Measurements from ENCODE around the gene RBM33.
A peak's percentile ranks its signal among the peaks of the same experiment; 100 is the strongest.

The RBM33 gene

DNA sequence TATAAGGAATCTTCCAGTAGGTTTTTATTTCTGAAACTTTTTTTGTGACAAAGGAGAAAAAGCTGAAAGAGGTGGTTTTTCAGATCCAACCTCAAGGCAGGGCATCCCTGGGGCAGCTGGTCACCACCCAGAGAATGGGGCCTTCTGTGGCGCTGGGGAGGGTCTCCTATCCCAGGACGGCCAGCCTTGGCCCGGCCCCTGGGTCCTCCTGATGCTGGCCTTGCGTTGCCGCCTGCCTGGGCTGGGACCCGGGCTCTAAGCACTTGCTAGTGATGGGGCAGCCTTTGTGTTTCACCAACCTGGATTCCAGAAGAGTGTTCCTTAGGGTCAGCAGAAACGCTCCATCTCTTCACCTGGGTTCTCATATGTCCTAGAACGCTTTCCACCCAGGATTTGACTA, 151.5 kb downstream of the RBM33 start:
- no peak overlapping the region for H3K4me3 Mint-ChIP-seq
- peaks cover 32% of the 10 kb centered on the region for H3K27me3 Mint-ChIP-seq
- no peaks in the 10 kb centered on the region for H3K9me3 Mint-ChIP-seq
- ATAC-seq (no peak), DNase-seq (no peak)
- peak overlapping the region in 1 of 2 donors; percentile 57 for H3K27ac Mint-ChIP-seq
- H3K4me1 Mint-ChIP-seq, result peaks cover 7% of the 10 kb centered on the region

DNA sequence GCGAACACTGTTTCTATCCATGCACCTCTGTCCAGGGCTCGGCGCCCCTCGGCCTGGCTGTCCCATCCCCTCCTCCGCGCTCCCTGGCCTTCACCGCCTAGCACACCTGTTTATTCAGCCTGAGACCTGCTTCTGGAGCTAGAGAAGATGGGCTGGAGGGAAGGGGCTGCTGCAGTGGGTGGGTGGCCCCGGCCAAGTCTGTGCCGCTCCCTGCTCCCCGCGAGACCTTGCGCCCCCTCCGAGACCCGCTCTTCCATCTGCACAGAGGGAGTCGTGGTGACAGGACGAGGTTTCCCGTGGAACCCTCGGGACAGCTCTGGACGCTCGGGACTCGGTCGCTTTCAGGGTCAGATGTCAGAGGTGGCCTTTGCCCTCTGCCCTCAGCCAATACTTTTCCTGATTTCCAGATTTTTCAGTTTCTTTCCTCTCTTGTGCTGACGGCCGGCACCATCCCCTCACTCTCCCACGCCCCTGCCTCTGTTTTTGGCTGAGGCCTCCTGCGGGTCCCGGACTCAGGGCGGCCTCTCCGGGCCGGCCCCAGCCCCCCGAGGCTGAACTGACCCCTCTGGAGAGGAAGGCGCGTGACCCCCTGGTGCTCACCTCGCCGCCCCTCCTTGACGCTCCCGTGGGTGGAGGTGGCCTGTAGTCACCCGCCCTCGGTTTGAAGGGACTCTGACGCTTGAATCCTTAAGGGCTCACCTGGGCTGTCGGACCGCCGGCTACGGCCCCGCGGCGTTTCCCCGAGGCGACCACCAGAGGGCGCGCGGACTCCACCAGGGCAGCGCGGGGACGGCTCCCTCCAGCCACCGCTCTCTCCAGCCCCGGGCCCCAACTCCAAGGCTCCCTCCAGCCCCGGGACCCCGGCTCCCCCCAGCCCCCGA, 152.2 kb downstream of the RBM33 start:
- ATAC-seq (peak; percentile 76), DNase-seq (peak; percentile 70 to 73)
- no peaks in the 10 kb centered on the region for H3K9me3 Mint-ChIP-seq
- H3K27ac Mint-ChIP-seq, result no peak overlapping the region
- peaks cover 39% of the 10 kb centered on the region for H3K27me3 Mint-ChIP-seq
- H3K4me1 Mint-ChIP-seq, result peaks cover 7% of the 10 kb centered on the region
- no peak overlapping the region for H3K4me3 Mint-ChIP-seq

DNA sequence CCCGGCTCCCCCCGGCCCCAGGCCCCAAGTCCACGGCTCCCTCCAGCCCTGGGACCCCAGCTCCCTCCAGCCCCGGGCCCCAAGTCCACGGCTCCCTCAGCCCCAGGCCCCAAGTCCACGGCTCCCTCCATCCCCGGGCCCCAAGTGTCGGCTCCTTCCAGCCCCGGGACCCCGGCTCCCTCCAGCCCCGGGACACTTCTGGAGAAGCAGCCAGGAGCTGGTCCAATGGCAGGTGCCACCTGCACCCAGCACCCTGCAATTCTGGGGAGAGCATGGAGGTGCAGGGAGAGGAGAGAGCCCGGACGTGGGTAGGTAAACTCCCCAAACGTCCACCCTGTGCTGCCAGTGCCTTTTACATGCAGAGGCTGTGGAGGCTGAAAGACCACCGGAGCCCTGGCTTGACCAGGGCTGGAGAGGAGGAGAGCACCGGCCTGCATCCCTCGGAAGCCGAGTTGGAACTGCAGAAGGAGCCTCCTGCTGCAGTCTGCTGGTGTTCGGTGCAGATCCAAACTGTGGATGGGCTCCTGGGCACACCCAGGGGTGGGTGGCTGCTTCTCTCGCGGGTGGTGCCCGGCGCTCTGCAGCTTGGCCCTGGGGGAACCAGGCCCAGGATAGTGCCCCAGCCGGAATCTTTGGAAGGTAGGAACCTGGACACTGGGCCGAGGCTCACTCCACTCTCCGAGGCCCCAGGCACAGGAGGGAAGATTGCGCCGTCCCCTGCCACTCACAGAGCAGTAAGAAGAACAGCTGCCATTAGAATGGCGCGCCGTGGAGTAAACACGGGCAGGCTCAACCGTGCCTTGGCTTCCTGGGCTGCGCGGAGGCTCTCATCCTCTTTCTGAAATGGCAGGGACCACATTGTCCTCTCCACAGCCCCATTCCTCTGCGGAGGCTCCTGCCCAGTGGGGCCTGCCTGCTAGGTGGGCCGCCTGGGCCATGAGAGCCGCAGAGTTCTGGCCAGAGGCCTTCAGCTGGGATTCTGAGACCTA, 153.1 kb downstream of the RBM33 start:
- Mint-ChIP-seq H3K4me1 (peaks cover 7% of the 10 kb centered on the region), H3K27ac (no peak overlapping the region), H3K4me3 (no peak overlapping the region), H3K9me3 (no peaks in the 10 kb centered on the region), H3K27me3 (peaks cover 46% of the 10 kb centered on the region)
- DNase-seq, result no peak
- peak; percentile 60 for ATAC-seq

DNA sequence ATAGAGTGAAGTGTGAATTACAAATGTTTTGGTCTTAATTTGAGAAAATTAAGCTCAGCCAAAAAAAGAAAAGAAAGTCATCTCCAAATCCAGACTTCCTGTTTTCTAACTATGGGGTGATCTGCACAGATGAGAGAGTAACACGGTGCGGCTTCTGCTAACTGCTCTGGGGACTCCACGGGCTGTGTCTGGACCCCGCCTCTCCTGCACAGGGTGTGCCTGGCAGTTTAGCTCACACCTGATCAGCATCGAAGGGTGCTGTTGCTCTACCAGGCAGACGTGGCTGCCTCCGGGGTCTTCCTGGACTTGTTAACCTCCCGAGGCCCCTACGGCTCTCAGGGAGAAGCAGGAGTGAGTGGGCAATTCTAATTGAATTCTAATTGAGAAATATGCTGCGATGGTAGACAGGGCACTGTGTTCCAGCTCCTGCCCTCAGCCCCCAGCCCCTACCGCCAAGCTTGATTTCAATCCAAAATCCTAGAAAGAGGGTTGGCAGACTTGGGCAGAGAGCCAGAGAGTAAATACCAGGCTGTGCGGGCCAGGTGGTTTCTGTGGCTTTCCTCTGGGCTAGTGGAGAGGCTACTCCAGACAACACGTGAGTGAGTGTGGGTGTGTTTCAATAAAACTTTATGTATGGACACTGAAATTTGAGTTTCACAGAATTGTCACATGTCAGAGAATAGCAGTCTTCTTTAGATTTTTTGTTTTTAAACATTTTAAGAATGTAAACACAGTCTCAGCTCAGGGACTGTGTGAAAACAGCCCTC, 154.4 kb downstream of the RBM33 start:
- Mint-ChIP-seq H3K27ac (no peak overlapping the region), H3K27me3 (peaks cover 56% of the 10 kb centered on the region), H3K4me1 (peaks cover 14% of the 10 kb centered on the region), H3K4me3 (no peak overlapping the region), H3K9me3 (no peaks in the 10 kb centered on the region)
- DNase-seq (no peak), ATAC-seq (no peak)

DNA sequence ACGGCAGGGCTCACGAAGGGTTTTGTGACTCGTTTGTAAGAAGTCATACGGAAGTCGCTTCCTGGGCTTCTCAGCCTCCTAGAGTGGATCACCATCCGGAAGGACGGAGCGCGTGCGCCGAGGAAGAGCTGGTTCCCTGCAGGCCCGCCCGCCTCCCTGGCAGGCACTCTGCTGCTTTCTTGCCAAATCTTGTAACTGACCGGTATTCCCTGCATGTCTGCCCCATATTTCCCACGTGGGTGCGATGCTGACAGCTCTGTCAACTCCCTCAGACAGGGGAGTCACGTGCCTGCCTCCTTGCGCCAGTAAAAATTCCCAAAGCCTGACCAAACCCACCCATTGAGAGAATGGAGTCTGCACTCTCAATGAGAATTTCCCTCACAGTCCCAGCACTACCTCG, 155.1 kb downstream of the RBM33 start:
- Mint-ChIP-seq H3K4me1 (peaks cover 18% of the 10 kb centered on the region), H3K27me3 (peaks cover 63% of the 10 kb centered on the region), H3K27ac (no peak overlapping the region), H3K9me3 (no peaks in the 10 kb centered on the region), H3K4me3 (no peak overlapping the region)
- DNase-seq (no peak), ATAC-seq (no peak)

DNA sequence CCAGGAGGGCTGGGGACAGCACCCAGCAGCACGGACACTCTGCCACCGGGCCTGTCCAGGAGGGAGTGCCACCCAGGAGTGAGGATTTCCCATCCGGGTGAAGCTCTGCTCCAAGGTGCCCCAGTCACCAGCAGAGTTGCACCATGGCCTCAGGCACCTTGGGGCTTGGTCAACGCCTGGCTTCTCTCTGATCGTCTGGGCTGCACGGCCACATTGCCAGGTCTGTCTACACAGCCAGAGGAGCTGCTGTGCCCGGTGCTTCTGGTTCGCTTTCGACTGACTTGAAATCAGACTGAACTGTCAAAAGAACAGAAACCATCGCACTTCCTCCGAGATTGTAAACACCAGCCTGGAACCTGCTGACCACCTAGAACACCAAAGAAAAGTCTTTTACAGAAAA, 155.8 kb downstream of the RBM33 start:
- H3K9me3 Mint-ChIP-seq, result no peaks in the 10 kb centered on the region
- no peak overlapping the region for H3K4me3 Mint-ChIP-seq
- H3K27ac Mint-ChIP-seq, result no peak overlapping the region
- H3K27me3 Mint-ChIP-seq, result peaks cover 71% of the 10 kb centered on the region
- DNase-seq (no peak), ATAC-seq (no peak)
- peaks cover 21% of the 10 kb centered on the region for H3K4me1 Mint-ChIP-seq

DNA sequence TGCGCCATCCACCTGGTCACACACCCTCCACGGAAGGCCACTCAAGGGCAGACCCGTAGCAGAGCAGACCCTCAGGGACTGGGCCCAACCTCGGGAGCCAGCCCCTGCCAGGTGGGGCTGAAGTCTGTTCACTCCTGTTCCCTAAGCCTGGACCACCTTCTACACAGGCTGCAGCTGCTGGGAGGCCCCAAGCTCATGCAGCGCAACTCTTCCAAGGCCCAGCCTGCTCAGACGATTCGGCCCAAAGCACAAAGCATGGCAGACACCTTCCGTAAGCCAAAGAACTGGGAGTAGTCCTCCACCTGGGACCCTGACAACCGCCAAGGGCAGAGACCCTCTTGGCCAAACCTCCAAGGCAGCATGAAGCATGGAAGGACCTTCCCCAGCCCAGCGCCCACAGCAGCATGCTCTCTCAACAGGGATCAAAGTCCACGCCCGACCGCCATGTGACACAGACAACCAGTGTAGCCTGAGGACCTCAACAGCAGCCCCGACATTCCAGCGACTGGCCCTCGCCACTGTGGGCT, 156.3 kb downstream of the RBM33 start:
- H3K27me3 Mint-ChIP-seq, result peaks cover 72% of the 10 kb centered on the region
- H3K4me1 Mint-ChIP-seq, result peaks cover 21% of the 10 kb centered on the region
- H3K9me3 Mint-ChIP-seq, result no peaks in the 10 kb centered on the region
- no peak overlapping the region for H3K27ac Mint-ChIP-seq
- H3K4me3 Mint-ChIP-seq, result no peak overlapping the region
- ATAC-seq (no peak), DNase-seq (no peak)

DNA sequence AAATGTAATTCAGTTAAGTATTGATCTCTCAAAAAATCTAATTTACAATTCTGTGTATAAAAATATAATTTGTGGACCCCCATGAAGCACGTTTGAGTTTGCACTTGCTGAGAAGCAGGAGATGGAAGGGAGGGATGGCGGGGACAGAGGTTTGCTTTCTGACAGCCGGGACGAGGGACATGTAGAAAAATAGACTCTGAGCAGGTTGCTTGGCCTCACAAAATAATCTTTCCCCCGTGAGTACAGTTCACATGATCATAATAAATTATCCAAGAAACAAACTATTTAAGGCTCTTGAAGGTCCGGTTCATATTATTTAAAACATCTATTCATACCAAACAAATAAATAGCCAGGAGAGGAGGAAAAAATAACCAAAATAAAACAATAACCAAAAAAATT, 157.8 kb downstream of the RBM33 start:
- H3K4me1 Mint-ChIP-seq, result peaks cover 34% of the 10 kb centered on the region
- H3K27ac Mint-ChIP-seq, result no peak overlapping the region
- no peak overlapping the region for H3K4me3 Mint-ChIP-seq
- peaks cover 87% of the 10 kb centered on the region for H3K27me3 Mint-ChIP-seq
- H3K9me3 Mint-ChIP-seq, result no peaks in the 10 kb centered on the region
- no peak for DNase-seq
- ATAC-seq, result no peak

DNA sequence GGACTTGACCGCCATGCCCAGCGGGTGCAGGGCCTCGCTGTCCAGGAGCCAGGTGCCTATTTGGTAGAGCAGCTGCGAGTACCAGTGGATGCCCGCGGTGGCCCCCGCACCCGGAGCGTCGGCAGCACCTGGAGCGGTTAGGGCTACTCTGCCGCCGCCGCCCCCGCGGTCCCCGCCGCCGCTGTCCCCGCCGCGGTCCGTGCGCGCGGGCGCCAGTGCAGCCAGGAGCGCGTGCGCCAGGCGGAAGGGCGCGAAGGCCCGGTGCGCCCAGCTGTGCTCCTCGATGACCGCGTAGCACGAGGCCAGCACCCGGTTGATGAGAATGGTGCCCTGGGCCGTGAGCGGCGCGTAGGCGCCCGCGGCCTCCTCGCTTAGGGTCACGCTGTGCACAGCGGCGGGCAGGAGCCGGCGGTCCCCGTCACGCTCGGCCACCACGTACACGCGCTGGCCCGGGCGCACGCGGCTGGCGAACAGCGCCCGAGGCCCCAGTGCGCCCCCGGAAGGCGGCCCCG, 158.5 kb downstream of the RBM33 start:
- Mint-ChIP-seq H3K4me1 (peaks cover 40% of the 10 kb centered on the region), H3K27me3 (peaks cover 91% of the 10 kb centered on the region), H3K9me3 (no peaks in the 10 kb centered on the region), H3K27ac (no peak overlapping the region), H3K4me3 (peak overlapping the region in 1 of 2 donors; percentile 90)
- no peak for ATAC-seq
- DNase-seq, result no peak

DNA sequence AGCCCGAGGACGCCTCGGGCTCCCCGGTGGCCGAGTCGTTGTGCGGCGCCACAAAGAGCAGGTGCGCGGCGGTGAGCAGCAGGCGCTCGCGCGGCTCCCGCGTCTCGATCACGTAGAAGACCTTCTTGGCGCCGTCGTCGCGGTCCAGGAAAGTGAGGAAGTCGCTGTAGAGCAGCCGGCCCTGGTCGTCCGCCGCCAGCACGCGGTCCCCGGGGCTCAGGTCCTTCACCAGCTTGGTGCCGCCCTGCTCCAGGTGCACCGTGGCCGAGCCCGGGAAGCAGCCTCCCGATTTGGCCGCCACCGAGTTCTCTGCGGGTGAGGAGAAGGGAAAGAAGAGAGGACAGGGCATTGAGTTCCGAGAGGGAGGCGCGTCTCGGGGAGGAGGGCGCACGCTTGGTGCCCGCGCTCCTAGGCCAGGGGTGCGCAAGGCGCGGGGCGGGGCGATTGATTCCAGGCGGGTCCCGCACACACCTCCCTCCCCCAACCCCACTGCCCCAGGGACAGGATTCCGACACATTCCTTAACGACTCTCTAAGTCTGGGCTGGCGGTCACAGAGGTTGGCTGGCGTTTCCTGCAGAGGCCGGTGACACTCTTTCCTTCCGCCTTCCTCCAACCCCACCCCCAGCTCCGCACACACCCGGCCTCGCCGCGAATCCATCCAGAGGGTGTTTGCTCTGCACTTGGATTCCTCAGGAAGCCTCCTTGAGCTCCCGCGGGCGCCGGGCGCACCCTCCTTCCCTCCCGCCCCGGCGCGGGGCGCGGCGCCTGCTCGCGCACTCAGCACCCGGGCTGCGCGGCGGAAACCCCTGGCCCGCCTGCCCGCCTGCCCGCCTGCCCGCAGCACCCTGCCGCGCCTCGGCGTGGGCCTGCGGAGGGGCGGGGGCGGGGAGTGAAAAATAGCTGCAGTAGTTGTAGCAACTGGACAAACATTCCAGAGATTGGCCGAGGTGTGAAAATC, 159.2 kb downstream of the RBM33 start:
- Mint-ChIP-seq H3K27ac (no peak overlapping the region), H3K27me3 (peaks cover 91% of the 10 kb centered on the region), H3K9me3 (no peaks in the 10 kb centered on the region), H3K4me1 (peaks cover 40% of the 10 kb centered on the region), H3K4me3 (peak overlapping the region; percentile 82 to 90)
- ATAC-seq (no peak), DNase-seq (no peak)

DNA sequence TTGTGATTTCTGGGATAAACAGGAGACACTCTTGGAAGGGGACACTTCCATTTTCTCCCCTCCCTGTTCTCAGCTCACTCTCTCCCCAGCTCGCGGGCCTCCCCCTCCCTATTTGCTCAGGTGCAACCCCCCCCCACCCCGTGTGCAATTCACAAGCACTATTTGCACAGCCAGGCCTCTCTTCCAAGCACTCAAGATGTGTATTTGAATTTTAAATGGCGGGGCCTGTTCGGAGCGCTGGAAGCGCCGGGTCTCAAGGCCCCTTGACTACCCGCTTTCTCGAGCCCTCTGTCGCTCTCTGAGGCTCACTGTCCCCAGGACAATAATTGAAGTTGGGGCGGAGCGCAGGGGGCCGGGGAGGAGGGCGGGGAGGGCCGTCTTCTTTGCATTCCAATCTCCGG, 160.0 kb downstream of the RBM33 start:
- no peak overlapping the region for H3K27ac Mint-ChIP-seq
- H3K27me3 Mint-ChIP-seq, result peaks cover 91% of the 10 kb centered on the region

DNA sequence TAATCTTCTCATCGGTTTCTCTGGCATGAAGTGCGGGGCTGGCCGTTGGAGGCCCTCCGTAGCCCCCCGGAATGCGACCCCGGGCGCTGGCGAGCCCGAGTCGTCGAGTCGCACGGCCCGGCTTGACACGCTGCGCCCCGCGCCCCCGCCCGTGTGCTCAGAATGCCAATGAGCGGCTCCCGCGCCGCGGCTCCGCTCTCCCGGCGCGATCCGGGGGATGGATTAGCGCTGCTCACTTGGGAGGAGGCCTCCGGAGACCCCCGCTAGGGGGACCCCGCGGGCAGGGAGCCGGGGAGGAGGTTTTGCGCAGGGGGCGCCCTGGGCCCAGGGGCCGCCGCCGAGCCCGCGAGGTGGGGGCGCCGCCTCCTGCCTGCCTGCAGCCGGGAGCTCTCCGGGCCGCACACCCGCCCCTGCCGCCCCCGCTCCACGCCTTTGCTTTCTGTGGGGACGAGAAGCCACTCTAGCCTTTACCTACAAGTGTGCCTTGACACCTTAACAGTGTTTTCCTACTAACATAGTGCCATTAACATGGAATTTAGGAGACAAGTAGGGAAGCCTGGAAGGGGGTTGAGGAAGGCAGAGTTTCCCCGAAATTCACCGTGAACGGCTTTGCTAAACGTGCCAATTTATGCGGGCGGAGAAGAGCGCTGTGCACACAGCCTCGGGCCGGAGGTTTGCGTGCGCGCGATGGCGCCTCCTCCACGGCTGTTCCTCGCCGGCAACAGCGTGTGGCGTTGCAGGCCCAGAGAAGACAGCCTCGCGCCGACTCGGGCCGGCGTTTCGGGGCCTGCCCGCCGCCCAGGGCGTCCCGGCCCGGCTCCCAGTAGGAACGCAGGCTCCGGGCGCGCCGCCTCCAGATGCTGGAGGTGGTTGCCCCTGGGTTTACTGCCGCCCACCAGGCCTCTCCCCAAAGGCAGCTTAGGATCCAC, 160.7 kb downstream of the RBM33 start:
- peak; percentile 77 for ATAC-seq
- Mint-ChIP-seq H3K4me3 (peak overlapping the region; percentile 70 to 72), H3K27ac (no peak overlapping the region), H3K4me1 (peaks cover 46% of the 10 kb centered on the region), H3K9me3 (no peaks in the 10 kb centered on the region), H3K27me3 (peaks cover 90% of the 10 kb centered on the region)
- DNase-seq, result peak; percentile 68 to 77

More for the DNA sequence above, 160.0 kb downstream of the RBM33 start:
- peak overlapping the region; percentile 54 to 64 for H3K4me3 Mint-ChIP-seq
- H3K4me1 Mint-ChIP-seq, result peaks cover 44% of the 10 kb centered on the region
- no peaks in the 10 kb centered on the region for H3K9me3 Mint-ChIP-seq
- ATAC-seq, result no peak
- no peak for DNase-seq

DNA sequence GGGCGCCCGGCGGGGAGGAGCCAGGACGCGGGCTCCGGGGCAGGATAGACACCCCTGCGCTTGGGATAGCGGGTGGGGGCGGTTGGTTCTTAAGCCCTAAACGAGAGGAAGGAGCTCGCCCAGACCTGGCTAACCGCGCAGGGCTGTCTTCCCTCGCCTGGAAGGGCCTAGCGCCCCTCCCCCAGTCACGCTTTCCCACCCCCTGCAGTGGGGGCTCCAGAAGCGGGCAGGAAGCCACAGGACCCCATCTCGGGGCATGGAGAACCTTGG, 161.3 kb downstream of the RBM33 start:
- Mint-ChIP-seq H3K4me1 (peaks cover 46% of the 10 kb centered on the region), H3K27me3 (peaks cover 90% of the 10 kb centered on the region), H3K4me3 (peak overlapping the region in 1 of 2 donors; percentile 57), H3K27ac (no peak overlapping the region), H3K9me3 (no peaks in the 10 kb centered on the region)
- no peak for DNase-seq
- peak; percentile 31 for ATAC-seq

Measured in stimulated activated naive CD8-positive, alpha-beta T cell treated with anti-CD3 and anti-CD28 coated beads, Interleukin-15, amount 100 ng/mL, for 72 hours (primary cell).